ELF-1 (cell line): ENCODE results near the gene TTC28.

Source experiments
- DNase-seq: peaks from one replicate; pipeline ENCODE4 v3.0.0-alpha.2; 2016; ENCODE audit warnings: low read depth, low spot score

The TTC28 gene

DNA sequence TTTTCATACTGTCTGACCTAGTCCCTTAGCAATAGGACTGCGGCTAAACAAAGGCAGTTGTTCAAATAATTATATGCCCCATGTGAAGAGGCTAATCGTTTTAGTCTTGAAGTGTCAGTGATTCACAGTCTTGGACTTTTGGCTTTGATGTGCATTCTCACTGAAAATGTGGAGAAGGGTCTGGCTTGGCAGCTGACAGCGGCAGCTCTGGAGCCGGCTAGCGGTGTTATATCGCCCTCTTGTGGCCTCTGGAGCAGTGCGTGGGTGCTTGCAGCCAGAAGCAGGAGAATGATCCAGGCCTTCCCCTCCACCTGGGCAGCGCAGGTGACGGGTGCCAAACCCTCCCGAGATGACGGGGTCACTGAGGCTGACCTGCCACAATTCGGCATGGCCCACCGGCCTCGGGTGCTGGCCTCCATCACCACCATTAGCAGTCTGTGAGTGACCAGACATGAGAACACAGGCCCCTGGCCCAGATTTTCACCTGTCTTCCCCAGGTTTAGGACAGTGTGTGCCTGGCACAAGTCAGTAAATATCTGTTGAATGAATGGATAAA lies 670.3 kb downstream of the TTC28 start:
- peak; percentile 88 for DNase-seq

DNA sequence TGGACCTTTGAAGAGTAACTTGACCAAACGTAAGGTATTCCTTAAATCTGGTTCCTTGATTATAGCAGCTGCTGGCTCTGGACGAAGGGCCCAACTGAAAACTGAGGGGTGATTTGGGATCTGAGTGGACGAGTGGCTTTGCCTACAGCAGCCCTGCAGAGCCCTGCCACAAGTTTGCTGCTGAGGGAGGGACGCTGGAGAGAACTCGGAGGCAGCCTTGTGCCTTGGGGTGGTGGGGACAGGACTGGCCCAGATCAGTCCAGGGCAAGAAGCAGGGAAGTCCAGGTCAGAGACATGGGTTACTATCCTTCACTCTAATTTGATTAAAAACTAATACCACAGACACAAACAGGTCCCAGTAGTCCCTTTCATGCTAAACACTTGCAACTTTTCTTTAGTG lies 671.0 kb downstream of the TTC28 start:
- no peak for DNase-seq

DNA sequence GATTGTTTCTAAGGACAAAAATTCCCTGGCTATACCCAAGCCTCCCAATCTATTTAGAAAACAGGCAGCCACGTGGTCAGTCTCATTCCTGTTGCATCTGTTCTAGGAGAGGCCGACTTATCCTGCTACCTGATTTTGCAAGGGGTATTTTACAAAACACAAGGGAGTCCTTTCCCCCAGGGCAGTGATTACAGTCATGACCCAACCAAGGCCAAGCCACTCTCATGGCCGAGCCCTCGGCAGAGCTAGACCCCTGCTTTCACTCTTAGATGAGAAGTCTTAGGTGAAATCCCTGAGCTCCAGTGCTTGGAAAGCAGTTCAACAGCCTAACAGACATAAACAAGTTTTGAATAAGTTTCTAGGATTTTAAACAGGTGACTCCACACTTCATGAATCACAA lies 671.6 kb downstream of the TTC28 start:
- DNase-seq, result peak; percentile 56

DNA sequence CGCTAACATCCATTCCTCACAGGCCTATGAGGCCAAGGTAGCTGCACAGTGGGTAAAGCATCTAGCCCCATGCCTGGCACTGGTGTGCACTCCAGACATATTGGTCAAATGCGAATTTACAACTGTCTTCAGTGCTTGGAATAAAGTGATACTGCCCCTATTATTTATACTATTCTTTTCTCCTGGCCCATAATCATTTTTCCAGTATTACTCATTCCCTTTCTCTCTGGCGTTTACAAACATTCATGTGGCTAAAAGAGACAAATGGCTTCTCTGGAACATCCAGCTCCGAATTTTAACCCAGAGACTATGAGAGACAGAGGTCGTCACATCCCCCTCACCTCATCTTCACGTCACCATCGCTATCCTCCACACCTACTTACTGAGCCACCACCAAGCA lies 673.4 kb downstream of the TTC28 start:
- DNase-seq, result no peak

DNA sequence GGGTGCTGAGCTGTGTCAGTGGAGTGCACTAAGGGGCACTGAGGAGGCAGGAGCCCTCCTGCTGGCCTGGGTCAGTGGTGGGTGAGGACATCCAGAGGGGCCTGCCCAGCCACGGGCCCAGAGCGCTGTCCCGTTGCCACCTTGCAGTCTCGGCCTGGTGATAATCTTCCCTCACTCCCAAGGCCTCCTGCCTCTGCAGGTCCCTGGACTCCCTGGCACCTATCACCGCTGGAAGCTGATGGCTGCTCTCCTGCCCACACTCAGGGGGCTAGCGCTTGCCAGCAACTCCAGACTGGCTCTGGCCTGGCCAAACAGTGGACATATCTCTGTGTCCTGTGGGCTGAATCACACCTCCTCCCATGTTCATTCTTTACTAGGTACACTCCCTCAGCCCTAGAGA lies 674.1 kb downstream of the TTC28 start:
- DNase-seq, result no peak

DNA sequence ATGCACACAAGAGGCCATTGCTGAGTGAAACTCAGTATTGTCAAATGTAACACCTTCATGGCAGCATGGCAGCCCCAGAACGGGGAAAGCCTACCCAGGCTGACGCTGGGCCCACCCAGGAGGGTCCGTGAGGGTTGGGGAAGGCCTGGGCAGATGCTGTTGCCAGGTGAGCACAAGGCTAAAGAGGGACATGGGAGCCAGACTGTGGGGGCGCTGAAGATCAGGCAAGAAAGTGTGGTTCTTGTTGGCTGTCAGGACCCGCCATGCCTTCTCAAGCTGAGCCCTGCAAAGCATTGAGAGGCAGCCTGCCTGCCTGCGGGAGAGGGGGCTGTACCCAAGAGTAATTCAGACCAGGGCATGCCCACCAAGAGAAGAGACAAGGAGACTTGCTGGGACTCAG lies 675.6 kb downstream of the TTC28 start:
- no peak for DNase-seq

DNA sequence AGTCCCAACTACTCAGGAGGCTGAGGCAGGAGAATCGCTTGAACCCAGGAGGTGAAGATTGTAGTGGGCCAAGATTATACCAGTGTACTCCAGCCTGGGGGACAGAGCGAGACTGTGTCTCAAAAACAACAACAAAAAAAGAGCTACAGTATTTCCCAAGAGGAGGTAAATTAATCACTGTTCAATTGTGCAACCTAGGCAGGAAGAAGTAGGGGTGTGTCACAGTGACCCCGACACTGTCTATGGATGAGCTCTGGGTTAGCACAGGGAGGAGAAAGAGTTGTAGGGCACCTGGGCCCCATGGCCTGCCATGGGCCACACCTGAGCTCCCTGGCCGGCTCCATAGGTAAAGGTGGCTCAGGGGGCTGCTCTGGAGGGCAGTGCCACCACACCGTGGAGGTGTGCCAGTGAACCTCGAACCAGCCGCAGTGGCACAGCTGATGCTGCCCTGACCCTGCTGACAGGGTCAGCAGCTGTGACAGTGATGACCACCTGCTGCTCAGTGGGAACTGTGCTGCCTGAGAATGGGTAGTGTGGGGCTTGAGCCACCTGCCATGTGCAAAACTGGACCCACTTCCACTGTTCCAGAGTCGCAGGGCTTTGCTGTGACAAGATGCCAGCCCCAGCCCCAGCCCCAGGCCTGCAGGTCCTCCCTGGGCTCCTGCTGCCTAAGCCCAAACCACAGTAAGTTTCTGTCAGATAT lies 676.6 kb downstream of the TTC28 start:
- DNase-seq, result no peak

DNA sequence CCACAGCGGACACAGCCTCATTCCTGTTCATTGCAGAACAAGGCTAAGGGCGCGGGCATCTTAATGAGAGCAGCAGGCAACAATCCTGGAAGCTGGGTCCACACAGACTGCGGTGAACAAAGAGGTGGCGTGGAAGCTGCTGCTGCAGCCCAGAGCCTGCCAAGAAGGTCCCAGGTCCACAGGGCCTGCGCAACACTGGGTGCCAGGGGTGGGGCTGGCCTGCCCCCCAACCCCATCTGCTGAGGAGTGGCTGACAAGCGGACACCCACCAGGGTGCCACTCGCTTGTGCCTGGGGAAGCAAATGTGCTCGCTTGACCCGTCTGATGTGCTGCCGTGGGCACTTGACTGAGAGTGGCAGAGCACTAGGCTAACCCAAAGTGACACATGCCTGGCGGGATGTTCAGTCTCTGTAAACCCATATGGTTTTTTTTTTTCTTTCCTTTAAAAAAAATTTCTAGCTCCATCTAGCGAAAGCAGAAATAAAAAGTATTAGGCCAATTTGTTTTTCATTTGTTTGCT lies 677.4 kb downstream of the TTC28 start:
- no peak for DNase-seq

DNA sequence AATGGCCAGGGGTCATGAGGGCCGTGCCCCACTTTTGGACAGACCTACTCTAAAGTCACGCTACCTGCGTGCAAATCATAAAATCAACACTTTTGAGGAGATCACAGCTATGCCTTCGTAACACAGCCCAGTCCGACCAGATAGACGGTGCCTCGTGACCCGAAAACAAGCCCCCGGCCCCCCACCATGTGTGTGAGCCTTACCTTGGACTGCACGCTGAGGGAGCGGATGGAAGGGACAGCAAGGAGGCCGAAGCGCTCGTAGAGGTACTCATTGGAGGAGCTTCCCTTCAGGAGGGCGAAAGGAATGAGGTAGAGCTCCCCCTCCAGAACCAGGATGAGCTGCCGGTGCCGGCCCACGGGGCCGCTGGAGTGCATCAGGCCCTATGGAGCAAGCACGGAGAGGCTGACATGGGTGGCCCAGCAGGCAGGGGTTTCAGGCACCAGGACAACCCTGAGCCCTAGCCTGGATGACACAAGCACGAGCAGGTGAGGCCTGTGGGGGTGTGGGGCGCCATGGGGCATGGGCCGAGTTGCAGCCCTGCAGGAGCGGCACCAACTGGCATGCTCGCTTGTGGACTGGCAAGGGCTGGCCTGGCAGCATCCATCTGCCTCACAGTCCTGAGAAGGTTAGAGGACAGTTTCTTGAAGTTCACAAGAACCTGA lies 678.3 kb downstream of the TTC28 start:
- DNase-seq, result no peak

DNA sequence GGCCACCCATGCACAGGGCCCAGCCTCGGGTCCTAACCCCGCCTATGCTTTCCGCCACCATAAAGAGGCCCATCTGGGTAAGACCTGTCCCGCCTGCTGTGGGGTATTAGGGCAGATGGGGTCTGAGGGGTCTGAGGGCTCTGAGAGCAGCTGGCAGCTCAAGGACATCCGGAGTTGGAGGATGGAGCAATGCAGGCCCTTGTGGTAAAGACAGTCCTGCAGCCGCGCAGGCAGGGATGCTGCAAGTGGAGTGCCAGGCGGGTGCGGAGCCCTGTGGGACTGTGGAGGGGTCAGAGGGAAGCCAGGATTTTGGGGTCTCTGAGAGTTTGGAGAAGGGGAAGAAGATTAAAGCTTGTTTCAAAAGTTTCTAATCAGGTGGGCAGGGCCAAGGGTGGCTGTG lies 679.3 kb downstream of the TTC28 start:
- DNase-seq, result no peak

DNA sequence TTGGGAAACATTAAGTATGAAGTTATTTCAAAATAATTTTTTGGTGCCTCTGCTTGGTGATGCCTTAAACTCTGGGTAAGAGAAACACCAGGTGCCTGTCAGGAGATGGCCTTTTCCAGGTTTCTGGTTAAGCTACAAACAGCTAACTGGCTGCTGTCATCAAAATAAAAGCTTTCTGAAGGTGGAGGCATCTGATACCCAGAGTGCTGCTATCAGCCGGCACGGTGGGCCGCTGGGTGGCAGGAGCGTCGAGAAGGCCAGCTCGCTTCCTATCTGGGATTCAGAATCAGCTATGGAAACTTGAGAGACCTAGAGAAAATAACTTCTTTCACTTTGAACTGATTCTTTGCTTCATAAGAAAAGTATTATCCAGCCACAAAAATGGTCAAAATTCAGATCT lies 679.8 kb downstream of the TTC28 start:
- no peak for DNase-seq

DNA sequence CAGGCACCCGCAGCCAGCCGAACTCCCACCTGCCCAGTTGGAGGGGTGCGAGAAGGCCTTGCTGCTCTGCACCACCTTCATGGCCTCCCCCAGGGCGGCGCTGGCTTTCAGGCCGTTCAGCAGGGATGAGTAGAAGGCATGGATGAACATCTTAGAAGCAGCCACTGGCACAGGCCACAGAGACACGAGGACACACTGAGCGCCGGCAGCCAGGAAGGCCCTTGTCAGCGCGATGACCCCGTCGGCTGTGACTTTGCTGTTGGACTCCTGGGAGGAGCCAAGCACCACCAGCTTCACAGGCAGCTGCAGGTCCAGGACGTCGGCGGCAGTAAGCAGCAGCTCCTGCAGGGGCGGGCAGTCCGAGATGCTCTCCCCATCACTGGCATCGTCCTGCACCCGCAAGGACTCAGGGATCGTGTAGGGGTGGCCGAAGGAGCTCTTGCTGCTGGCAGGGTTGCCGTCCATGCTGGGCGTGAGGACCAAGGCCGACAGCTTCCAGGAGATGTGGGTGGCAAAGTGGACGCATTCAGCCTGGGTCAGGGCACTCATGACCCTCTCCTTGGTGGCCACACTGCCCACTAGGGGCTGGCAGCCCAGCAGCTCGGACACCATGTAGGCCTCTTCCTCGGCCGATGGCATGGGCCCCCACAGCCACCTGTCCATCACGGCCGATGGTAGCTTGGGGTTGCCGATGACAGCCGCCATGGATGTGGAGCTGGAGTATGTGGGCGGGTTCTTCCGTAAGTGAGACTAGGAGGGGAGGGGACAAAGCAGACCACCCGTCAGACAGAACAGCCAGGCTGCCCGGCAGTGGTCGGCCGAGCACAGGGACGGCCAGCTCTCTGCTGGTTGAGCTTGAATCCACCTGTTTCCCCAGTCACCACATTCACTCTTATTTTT lies 680.9 kb downstream of the TTC28 start:
- DNase-seq, result no peak

DNA sequence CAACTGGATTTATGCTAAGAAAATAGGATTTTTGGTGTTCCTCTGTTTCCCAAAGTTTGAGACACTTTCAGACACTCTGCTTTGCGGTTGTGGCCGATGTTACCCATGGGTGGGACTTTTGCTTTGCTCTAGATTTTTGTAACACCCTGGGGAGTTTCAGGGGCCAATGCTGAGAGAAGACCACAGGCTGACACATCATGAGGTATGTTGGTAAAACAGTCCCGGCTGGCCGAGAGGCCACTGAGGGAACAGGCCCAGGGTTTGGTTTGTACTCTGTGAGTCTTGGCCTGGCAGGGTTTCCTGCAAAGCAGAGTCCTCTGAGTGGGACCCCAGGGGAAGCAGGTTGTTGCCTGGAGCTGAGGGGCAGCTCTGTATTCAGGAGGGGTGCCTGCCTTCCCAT lies 682.1 kb downstream of the TTC28 start:
- DNase-seq, result no peak

DNA sequence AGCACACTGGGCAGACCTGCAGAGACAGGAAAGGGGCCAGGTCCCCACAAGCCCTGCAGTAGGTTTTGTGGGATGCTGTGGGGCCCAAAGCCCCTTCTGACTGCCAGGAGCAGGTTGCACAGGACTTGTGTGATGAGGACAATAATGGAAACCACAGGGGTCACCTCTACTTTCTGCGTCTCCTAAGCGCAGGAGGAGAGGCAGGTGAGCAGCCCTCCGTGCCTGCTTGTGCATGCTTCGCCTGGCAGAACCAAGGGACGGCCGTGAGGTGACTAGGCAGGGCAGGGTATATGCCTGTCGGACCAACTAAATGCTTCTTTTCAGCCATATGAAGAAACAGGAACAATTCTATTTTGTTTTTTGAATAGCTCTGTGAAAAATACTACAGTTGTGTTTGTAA lies 682.7 kb downstream of the TTC28 start:
- no peak for DNase-seq

DNA sequence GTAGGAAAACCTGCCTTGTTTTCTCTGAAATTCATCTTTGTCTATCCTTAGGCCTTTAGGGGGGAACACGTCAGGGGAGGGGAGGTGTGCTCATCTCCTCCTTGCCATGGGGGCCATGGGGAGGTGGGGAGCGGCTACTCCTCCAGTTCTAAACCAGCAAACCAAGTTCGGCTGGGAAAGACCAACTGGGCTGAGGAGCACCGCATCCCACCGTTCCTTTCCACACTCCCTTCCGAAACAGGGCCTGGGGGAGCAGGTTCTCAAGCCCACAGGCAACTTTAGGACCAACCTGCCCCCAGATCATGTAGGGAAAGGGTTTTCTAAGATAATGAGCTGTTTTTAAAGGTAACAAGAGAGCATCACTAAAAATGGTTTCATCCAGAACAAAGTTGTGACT lies 683.1 kb downstream of the TTC28 start:
- no peak for DNase-seq

DNA sequence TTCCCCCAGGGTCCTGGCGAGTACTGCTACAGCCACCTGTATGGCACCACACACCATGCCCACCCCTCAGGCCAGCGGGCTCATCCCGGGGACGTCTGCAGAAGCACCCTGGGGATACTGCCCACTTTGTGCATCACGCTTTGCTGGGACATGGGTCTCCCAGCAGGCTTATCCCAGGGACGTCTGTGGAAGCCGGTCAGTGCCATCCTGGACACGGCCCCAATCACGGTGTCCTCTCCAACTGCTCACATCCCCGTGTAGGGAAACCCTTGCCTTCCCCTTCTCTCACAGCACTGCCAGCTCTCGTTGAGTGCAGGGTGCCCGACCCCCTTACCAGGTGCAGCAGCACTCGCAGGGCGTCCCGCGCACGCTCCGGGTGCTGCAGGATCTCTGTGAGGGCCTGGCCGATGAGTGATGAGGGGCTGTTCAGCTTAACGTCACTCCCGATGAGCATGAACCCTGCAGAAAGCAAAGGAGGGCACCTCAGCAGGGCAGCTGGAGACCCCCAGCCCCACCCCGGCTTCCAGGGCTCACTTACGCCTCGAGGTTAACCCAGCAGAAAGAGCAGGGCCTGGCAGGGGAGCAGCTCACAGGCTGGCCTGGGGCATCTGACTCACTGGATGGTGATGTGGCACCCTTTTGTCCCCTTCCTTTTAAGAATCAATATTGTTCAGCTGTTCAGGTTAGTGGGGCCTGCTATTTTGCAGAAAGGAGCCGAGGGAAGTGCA lies 683.7 kb downstream of the TTC28 start:
- no peak for DNase-seq

DNA sequence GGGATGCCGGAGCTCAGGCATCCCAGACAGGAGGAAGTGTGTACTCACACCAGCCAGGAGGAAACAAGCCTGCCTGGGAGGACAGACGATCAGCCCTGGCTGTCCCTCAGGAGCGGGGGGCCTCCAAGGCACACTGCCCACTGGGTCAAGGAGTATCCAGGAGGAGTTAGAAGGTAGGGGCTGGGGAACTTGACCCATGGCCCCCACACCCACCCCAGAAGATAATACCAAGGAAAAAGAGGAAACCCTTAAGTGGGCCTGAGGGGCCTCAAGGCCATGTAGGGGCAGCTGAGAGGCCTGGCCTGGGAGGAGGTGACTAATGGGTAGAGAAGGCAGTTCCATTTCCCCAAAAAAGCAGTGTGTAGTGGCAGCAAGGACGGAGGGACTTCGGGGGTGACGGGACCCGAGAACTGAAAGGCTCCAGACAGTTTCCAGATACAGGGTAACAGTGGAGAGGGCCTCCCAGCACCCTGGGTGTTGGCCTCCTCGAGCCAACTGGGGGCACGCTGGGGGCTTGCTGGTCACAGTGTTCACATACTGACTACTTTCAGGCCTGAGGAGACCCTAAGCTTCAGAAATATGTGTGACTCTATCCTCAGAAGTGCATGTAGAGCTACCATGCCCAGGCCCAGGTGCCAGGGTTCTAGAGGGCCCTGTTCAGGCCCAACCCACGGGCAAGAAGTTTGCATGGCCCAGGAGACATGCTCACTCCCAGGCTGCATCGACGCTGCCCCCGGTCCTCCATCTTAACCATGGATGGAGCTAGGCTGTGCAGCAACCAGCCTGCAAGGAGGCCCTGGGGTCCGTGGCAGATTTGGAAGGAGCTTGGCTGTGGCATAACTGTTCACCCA lies 684.9 kb downstream of the TTC28 start:
- no peak for DNase-seq

DNA sequence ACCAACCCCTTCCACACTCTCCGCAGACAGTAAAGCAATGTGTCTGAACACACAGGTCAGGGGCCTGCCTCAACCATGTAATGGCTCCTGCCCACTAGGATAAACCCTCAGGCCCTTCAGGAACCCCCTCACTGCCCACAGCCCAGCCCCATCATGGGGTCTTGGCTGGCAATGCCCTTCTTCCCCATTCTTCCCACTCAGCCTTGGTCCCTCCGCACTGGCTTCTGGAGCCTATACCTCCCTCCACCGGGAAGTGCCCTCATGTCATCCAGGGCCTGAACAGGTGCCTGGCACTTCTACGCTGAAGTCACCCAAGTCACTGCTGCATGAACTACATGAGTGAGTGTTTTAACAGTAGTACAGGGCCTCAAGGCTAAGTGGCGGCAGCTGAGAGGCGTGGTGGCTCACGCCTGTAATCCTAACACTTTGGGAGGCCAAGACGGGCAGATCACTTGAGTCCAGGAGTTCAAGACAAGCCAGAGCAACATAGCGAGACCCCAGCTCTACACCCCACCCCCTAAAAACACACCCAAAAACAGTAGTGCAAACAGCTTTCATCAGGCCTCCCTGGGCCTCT lies 685.8 kb downstream of the TTC28 start:
- DNase-seq, result no peak

DNA sequence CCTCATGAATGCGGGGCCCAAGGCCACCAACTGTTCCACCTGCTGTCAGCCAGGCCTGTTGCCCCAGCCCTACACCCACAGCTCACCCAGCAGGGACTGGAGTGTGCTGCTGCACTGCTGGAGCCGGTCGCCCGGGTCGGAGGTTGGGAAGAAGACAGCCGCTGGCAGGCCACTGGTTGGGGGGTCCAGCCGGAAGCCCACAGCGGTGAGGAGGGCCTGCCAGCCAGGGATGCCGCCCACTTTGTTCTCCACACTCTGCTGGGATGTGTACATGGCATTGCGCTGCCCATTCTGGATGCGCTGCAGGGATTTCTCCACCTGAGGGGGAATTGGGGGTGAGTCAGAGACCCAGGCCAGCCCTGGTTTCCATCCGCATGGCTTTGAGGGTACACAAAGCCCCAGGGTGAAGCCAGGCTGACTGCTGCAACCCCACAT lies 686.4 kb downstream of the TTC28 start:
- no peak for DNase-seq
